Lower leg skin (tissue), 3 donors: ENCODE measurements around the gene RAD18.

ENCODE experiments used
- CTCF ChIP-seq, 3 donors: fragments of 450-650 bp; IDR thresholded peaks; one replicate each; pipeline ENCODE4 v1.5.1; 2016; ENCODE audit warnings: antibody characterized with exemption in 3 of 3, mild to moderate bottlenecking in 3 of 3, moderate library complexity in 2 of 3
- POLR2A ChIP-seq, 2 donors: fragments of 450-650 bp; IDR thresholded peaks; one replicate each; pipeline ENCODE4 v1.6.1; 2016 to 2017; ENCODE audit warnings: antibody characterized with exemption in 2 of 2, mild to moderate bottlenecking in 1 of 2, moderate library complexity in 1 of 2

GRCh38 chr3:8942746-8943488, 20.4 kb downstream of the RAD18 start:
- no peak for TF ChIP-seq CTCF (IDR thresholded peaks at IDR 0.05)
- TF ChIP-seq POLR2A (IDR thresholded peaks at IDR 0.05): no peak
